Left cardiac atrium (tissue), 4 donors: ENCODE data around the gene COPG2. TPM values are rescaled to one million over a fixed set of nuclear protein-coding genes. Genes with fewer than 3 reads are reported as not detected.

Experiments used
- ATAC-seq, 2 donors: fragments of 200-7000 bp; cut with Tn5 transposase; one replicate each; pipeline ENCODE4 v1.9.1; 2020; ENCODE audit warnings: mild to moderate bottlenecking in 2 of 2, moderate library complexity in 2 of 2
- DNase-seq: peaks from one replicate; pipeline ENCODE4 v3.0.0-alpha.2; 2020
- intact Hi-C, 2 donors: fragments of 100-400 bp; cut with DNase I; formaldehyde crosslinking; loops; one replicate each; pipeline versions ENCODE4 v1.14.1 to v1.15.1; 2022 to 2023
- microRNA-seq, 2 donors: library from miRNA; unstranded; fragments of <30 nt; microRNA quantifications; one replicate each; pipeline ENCODE4 v1.2.0, GENCODE V29; 2020
- total RNA-seq, 2 donors: library from RNA; stranded (reverse); fragmentation: NEBNext Ultra II Directional; extraction: Animal tissue kit (Norgen Biotek cat#: 25700); gene quantifications; one replicate each; pipeline ENCODE4 v1.2.1, GENCODE V29; 2021
- donor health status: DM: no; HTN: yes; CAD: no.
- donor health status: DM: no; HTN: yes; CAD: no; lungs with severe emphysema.
- donor health status: DM: yes; HTN: yes; CAD: no.
- donor health status: Dilated cardiomyopathy.

COPG2 gene
- total RNA-seq, 2 donors from 2014 or later = 17.9 to 18.4 TPM

DNA sequence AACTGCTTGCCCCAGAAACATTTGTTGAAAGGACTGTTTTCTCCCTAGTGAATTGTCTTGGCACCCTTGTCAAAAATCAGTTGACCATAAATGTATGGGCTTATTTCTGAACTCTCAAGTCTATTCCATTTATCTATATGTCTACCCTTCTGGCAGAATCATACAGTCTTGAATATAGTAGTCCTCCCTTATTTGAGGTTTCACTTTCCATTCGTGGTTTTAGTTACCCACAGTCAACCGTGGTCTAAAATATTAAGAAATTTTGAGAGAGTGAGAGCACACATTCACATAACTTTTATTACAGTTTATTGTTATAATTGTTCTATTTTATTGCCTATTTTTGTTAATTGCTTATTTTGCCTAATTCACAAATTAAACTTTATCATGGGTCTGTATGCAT, 210.3 kb downstream of the COPG2 start:
- intact Hi-C loops = no loop called here
- ATAC-seq = no peak
- DNase-seq = no peak

Small RNA genes within 50 kb of the gene (microRNA-seq; reads per million reads assigned to microRNA genes)
- 4,026 to 6,581 reads per million in 2 donors for gene MIR335

Other genes starting within 250 kb of the COPG2 start
- 1 to 10 TPM; 6.2 to 7.0 TPM for gene CEP41, start 227.7 kb downstream of the COPG2 start, total RNA-seq
- 10 to 100 TPM; 68.0 to 96.5 TPM for gene MEST, start 176.7 kb downstream of the COPG2 start, total RNA-seq
- gene TSGA13, start 17.8 kb upstream of the COPG2 start, total RNA-seq = not detected
- not detected for gene KLF14, start 65.5 kb upstream of the COPG2 start, total RNA-seq